Gastroesophageal sphincter (tissue), 4 donors: Measurements from ENCODE around the gene HK3. TPM values are rescaled to one million over a fixed set of nuclear protein-coding genes. Genes with fewer than 3 reads are reported as not detected.

Experiments
- ATAC-seq: fragments of 150-250 bp; one replicate; pipeline ENCODE4 v1.9.1; 2016; ENCODE audit warnings: mild to moderate bottlenecking, moderate library complexity
- H3K27ac ChIP-seq, 4 donors: fragments of 200-600 bp; sonication (generic) in 3 of 4; 1 replicate in 3 of 4; 2 replicates in 1 of 4; pipeline ENCODE4 v1.5.1; 2016 to 2019
- H3K27me3 ChIP-seq: fragments of 200-600 bp; sonication (generic); one replicate; pipeline ENCODE4 v1.5.1; 2019
- H3K36me3 ChIP-seq, 2 donors: fragments of 200-600 bp; sonication (generic); one replicate each; pipeline ENCODE4 v1.5.1; 2019; ENCODE audit warnings: control low read depth in 1 of 2
- H3K4me1 ChIP-seq, 3 donors: fragments of 200-600 bp; sonication (generic); 1 replicate in 2 of 3; 2 replicates in 1 of 3; pipeline ENCODE4 v1.5.1; 2016 to 2019; ENCODE audit warnings: control low read depth in 2 of 3
- H3K4me3 ChIP-seq, 2 donors: fragments of 200-600 bp; sonication (generic); one replicate each; pipeline ENCODE4 v1.5.1; 2019; ENCODE audit warnings: mild to moderate bottlenecking in 1 of 2, moderate library complexity in 1 of 2
- H3K9me3 ChIP-seq, 3 donors: fragments of 200-600 bp; sonication (generic); one replicate each; pipeline ENCODE4 v1.5.1; 2017 to 2019; ENCODE audit warnings: control low read depth in 2 of 3
- EP300 ChIP-seq: sonication (generic); formaldehyde crosslinking; IDR thresholded peaks from one replicate; pipeline ENCODE4 v1.6.1; 2017; ENCODE audit warnings: antibody characterized with exemption, mild to moderate bottlenecking
- POLR2A ChIP-seq, 2 donors: fragments of 450-650 bp; IDR thresholded peaks; one replicate each; pipeline ENCODE4 v1.6.1; 2017; ENCODE audit warnings: antibody characterized with exemption in 2 of 2, mild to moderate bottlenecking in 2 of 2, moderate library complexity in 1 of 2
- POLR2AphosphoS5 ChIP-seq: sonication (generic); formaldehyde crosslinking; IDR thresholded peaks from one replicate; pipeline ENCODE4 v1.6.1; 2017; ENCODE audit warnings: antibody characterized with exemption
- WGBS, 2 donors: methylation state at CpG; one replicate each; pipeline ENCODE4 v1.1.5; 2018; ENCODE audit warnings: low coverage in 1 of 2; 5-methylcytosine and 5-hydroxymethylcytosine counted together
- total RNA-seq, 4 donors: library from RNA; depleted of rRNA; stranded (reverse); fragments of >200 nt; gene quantifications; one replicate each; pipeline ENCODE4 v1.1.0, GENCODE V29; 2016
- TF ChIP-seq, protein P1 (sequence below), 4 experiments: fragments of 200-600 bp in 2 of 4; fragments of 450-650 bp in 2 of 4; sonication (generic) in 1 of 4; IDR thresholded peaks; one replicate each; pipeline ENCODE4 v1.5.1; 2017 to 2019; ENCODE audit warnings: antibody characterized with exemption in 4 of 4, mild to moderate bottlenecking in 2 of 4, moderate library complexity in 2 of 4

Gene HK3
- total RNA-seq, 4 donors from 2014 or later: 3.4 to 11.5 (median 8.1) TPM

DNA sequence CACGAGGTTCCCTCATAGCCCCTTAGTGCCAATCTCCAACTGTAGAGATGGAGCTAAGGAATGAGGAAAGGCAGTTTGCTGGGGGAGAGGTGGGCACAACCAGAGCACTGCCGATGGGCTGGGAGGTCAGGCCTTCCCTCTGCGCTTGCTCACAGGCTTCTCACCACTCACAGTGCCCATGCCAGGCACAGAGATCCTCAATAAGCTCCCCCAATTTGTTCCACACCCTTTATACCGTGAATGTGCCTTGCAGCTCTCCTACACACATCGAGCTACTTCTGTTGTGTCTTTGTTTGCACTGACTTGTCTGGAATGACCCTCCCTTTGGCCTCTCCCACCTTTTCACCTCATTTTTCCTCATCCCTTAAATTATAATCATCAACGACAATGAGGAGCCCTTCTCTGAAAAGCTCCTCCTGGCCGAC lies 1.6 kb upstream of the HK3 start:
- TF ChIP-seq EP300: no peak
- TF ChIP-seq POLR2AphosphoS5: no peak
- no peak for TF ChIP-seq POLR2A (IDR thresholded peaks at IDR 0.05)
- TF ChIP-seq, protein P1, sequence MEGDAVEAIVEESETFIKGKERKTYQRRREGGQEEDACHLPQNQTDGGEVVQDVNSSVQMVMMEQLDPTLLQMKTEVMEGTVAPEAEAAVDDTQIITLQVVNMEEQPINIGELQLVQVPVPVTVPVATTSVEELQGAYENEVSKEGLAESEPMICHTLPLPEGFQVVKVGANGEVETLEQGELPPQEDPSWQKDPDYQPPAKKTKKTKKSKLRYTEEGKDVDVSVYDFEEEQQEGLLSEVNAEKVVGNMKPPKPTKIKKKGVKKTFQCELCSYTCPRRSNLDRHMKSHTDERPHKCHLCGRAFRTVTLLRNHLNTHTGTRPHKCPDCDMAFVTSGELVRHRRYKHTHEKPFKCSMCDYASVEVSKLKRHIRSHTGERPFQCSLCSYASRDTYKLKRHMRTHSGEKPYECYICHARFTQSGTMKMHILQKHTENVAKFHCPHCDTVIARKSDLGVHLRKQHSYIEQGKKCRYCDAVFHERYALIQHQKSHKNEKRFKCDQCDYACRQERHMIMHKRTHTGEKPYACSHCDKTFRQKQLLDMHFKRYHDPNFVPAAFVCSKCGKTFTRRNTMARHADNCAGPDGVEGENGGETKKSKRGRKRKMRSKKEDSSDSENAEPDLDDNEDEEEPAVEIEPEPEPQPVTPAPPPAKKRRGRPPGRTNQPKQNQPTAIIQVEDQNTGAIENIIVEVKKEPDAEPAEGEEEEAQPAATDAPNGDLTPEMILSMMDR (IDR thresholded peaks at IDR 0.05): no peak
- ATAC-seq: no peak
- Histone ChIP-seq H3K27ac (no peak overlapping the region), H3K36me3 (peaks cover 0 to 42% of the 10 kb centered on the region in 2 donors), H3K4me1 (peaks cover 0 to 7% (median 0%) of the 10 kb centered on the region in 3 donors), H3K4me3 (no peak overlapping the region), H3K9me3 (no peaks in the 10 kb centered on the region), H3K27me3 (no peaks in the 10 kb centered on the region)
- WGBS, 2 donors: 67 to 76% methylated on average over 4 to 7 of the region's 7 CpGs

DNA sequence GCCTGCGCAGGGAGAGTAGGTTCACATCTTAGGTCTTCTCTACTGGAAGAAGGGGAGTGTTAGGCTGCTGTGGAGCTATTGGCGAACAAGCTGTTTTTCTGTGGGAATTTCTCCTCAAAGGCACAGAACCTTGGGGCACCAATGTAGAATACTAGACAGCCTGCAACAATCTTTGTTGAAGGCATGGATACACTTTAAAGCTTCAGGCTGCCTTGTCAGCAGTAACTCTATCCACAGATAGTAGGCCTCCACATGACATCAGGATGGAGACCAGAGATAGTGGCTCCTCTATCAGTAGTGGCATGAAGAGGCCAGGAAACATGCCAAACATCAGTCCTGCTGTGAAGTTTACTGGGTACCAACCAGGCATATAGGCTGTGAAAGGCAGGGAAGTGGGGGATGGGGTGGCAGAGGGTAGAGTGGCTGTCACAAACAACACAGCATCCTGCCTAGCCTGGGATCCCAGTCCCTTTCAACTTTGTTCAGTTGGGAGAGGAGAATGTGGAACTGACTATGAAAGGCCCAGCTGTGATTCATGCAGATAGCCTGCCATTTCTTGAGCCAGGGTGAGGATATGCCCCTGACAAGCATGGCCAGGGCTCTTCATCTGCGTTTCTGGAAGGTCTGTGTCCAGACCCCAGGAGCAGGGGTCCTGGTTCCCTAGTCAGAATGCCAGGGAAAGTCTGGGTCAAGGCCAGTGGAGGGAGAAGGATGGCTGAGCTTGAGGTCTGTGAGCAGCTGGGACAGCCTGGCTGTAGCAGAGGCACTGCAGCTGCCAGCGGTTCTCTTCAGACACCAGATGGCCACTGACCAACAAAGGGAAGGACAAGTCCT lies 1.0 kb upstream of the HK3 start:
- 100% methylated on average over 2 of the region's 4 CpGs for WGBS, 2 donors
- H3K9me3 ChIP-seq: no peaks in the 10 kb centered on the region
- TF ChIP-seq POLR2AphosphoS5 (no peak), EP300 (no peak), POLR2A (IDR thresholded peaks at IDR 0.05) (no peak)
- TF ChIP-seq, protein P1 (IDR thresholded peaks at IDR 0.05): no peak
- no peak overlapping the region for H3K4me3 ChIP-seq
- no peaks in the 10 kb centered on the region for H3K27me3 ChIP-seq
- peaks cover 0 to 36% of the 10 kb centered on the region in 2 donors for H3K36me3 ChIP-seq
- peak overlapping the region in 1 of 4 donors; percentile 19 for H3K27ac ChIP-seq
- no peak for ATAC-seq
- H3K4me1 ChIP-seq: peaks cover 0 to 7% (median 0%) of the 10 kb centered on the region in 3 donors

DNA sequence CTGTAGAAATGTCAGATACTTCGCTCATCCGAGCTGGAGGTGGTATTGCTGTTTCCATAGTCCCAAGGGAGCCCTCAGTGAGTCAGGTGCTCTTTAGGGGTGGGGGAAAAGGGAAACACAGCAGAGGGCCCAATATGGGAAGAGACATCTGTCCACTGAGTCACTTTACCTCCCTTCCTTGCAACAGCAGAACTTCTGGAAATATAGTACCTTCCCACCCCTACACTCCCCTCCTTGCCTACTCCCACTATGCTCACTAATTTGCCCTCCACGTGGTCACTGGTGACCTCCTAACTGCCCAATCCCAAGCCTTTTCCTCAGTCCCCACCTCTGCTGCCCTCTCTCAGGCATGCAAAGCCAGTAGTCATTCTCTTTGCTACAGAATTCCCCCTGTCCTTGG lies 1.9 kb downstream of the HK3 start:
- WGBS, 2 donors: 60 to 61% methylated on average over 2 to 3 of the region's 3 CpGs
- ATAC-seq: no peak
- peaks cover 0 to 7% of the 10 kb centered on the region in 2 donors for H3K36me3 ChIP-seq
- H3K4me3 ChIP-seq: no peak overlapping the region
- peaks cover 0 to 7% (median 0%) of the 10 kb centered on the region in 3 donors for H3K4me1 ChIP-seq
- no peak for TF ChIP-seq POLR2AphosphoS5
- TF ChIP-seq, protein P1 (IDR thresholded peaks at IDR 0.05): no peak
- TF ChIP-seq POLR2A (IDR thresholded peaks at IDR 0.05): no peak
- TF ChIP-seq EP300: no peak
- H3K27me3 ChIP-seq: no peaks in the 10 kb centered on the region
- no peak overlapping the region for H3K27ac ChIP-seq
- H3K9me3 ChIP-seq: no peaks in the 10 kb centered on the region

DNA sequence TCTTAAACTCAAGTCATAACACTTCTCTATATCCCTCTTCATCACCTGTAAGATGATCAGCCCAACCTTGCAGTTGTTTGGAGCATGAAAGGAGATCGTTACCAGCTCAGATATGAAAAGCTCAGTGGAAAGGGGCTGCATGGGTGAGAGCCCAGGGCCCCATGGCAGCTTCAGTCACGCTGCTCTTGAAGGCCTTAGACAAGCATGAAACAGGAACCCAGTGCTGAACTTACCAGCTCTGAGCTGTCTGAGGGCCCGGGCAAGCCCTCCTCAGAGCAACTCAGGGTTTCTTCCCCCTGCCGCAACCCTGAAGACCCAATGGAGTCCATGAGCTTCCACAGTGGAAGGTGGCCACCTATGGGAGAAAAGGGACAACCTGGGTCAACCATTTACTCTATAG lies 3.3 kb downstream of the HK3 start:
- no CpG with 5 or more reads among the region's 4 CpGs for WGBS, 2 donors
- TF ChIP-seq POLR2AphosphoS5: no peak
- TF ChIP-seq POLR2A (IDR thresholded peaks at IDR 0.05): no peak
- TF ChIP-seq EP300: no peak
- TF ChIP-seq, protein P1 (IDR thresholded peaks at IDR 0.05): no peak
- no peaks in the 10 kb centered on the region for H3K9me3 ChIP-seq

DNA sequence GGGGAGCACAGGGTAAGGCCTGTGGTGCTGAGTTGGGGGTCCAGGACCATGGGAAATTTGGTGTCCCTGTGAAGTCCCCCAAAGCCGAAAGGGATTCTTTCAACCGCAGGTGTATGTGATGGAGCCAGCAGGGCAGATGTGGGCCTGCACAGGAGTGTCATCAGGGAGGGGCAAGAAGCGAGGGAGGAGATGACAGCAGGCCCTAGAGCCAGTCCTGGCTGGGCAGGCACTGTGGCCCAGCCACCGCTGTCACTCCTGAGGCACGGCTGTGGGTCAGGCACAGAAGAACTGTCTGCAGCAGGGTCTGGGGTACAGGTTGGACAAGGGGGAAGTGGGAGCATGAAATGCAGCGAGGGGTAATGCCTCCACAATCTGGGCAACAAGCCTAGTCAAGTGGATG lies 4.8 kb downstream of the HK3 start:
- TF ChIP-seq POLR2A (IDR thresholded peaks at IDR 0.05) (no peak), POLR2AphosphoS5 (no peak), EP300 (no peak)
- TF ChIP-seq, protein P1 (IDR thresholded peaks at IDR 0.05): no peak
- Histone ChIP-seq H3K27me3 (peaks cover 7% of the 10 kb centered on the region), H3K36me3 (no peaks in the 10 kb centered on the region), H3K9me3 (no peaks in the 10 kb centered on the region), H3K4me1 (no peaks in the 10 kb centered on the region), H3K27ac (no peak overlapping the region), H3K4me3 (no peak overlapping the region)
- WGBS, 2 donors: 67 to 97% methylated on average over 1 to 3 of the region's 6 CpGs
- no peak for ATAC-seq

More for the DNA sequence above, 3.3 kb downstream of the HK3 start:
- Histone ChIP-seq H3K36me3 (no peaks in the 10 kb centered on the region), H3K27me3 (peaks cover 7% of the 10 kb centered on the region), H3K27ac (no peak overlapping the region), H3K4me3 (no peak overlapping the region), H3K4me1 (peaks cover 0 to 7% (median 0%) of the 10 kb centered on the region in 3 donors)
- no peak for ATAC-seq
